ENCODE data around the gene THAP8.

THAP8 gene

GRCh38 chr19:36009220-36009619, 44.9 kb downstream of the THAP8 start:
- DNase-seq: peak; percentile 55
- in situ Hi-C loops (cut with HindIII; ENCODE audit: low pct_ligation_motif_present, low pct_unique_long_range_greater_than_20kb, low sequenced_read_pairs): no loop called here

DNA sequence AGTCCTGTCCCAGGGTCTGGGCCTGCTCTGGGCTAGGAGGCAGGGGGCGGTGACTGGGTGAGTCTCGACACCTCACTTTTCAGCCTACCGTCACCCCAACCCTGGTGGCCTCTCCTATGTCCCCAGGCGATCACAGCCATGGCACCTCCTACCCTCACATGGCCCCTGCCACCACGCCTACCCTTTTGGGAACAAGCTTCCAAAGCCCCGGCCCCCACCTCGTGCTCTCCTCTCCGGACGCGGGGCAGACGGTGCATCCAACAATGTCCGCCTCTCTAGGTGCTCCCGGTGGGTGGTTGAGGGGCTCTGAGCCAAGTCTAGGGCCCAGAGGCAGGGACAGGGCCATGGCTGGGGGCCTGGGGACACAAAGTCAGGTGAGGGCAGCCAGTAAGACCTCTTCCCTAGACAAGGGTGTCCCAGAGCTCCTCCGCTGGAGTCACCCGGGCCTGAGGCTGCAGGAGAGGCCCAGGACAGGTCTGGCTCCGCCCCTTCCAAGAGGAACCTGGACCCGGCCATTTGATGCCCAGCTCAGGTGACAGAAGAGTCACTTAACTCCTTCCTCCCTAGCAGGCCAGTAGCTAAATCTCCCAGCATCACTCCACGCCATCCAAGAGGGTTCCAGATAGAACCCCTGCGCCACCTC, 45.6 kb downstream of the THAP8 start, which contains the start of gene SYNE4:
Gene SYNE4, minus strand, starts transcription at position 478 of the 643 bp plus-strand sequence. Its CDS starts 132 bp downstream, at position 346.
- in situ Hi-C loops (cut with HindIII; ENCODE audit: low pct_ligation_motif_present, low pct_unique_long_range_greater_than_20kb, low sequenced_read_pairs): no loop called here
- no peak for DNase-seq

GRCh38 chr19:36006955-36007354, 47.1 kb downstream of the THAP8 start:
- in situ Hi-C loops (cut with HindIII; ENCODE audit: low pct_ligation_motif_present, low pct_unique_long_range_greater_than_20kb, low sequenced_read_pairs): no loop called here
- no peak for DNase-seq

DNA sequence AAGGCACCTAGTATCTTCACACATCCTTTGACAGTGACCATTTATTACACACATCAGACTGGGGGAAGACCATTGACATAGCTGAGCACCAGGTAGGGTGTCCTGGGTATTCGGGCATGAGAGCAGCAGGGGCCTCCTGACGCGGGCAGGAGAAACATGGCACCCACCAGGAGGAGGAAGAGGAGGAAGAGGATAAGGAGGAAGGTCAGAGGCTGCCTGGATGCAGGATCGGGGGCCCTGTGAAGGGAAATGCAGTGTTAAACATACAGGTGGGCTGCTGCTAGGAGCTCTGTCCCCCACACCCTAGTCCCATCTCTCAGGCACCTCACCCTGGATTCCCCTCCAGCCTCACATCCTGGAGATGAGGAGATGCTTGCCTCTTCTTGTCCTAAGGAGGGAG, 50.8 kb downstream of the THAP8 start:
- in situ Hi-C loops (cut with HindIII; ENCODE audit: low pct_ligation_motif_present, low pct_unique_long_range_greater_than_20kb, low sequenced_read_pairs): no loop called here
- no peak for DNase-seq

DNA sequence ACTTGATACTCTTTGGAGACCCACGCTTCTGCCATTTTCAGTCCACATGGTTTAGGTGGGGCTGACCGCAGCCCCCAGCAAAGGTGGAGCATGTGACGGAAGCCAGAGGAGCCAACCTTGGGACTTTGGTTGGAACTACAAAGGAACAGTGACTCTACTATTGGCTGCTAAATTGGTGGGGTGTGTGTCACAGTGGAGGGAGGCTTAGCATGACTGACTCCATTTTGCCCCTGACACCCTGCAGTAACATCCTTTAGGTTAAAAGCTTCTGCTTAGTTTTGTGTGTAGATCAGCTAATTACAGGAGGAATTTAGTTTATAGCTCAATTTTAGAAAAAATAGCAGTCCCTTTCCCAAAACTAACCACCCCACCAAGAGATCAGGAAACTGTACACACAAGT, 52.5 kb downstream of the THAP8 start:
- in situ Hi-C loops (cut with HindIII; ENCODE audit: low pct_ligation_motif_present, low pct_unique_long_range_greater_than_20kb, low sequenced_read_pairs): no loop called here
- DNase-seq: no peak

DNA sequence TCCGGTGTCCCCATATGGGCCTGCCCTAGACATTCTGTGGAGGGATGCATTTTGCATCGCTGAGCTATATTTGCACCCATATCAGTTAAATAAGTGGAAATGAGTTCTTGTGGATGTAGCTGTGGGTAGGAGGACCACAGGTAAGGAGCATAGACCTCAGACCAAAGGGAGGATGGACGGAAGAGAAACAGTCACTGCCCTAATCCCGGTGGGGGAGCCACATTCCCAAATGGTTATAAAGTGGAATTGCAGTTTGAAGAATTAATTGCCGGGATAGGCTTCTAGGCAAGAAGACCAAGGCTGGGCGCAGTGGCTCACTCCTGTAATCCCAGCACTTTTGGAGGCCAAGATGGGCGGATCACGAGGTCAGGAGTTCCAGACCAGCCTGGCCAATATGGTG, 57.3 kb downstream of the THAP8 start:
- in situ Hi-C loops (cut with HindIII; ENCODE audit: low pct_ligation_motif_present, low pct_unique_long_range_greater_than_20kb, low sequenced_read_pairs): no loop called here
- no peak for DNase-seq

DNA sequence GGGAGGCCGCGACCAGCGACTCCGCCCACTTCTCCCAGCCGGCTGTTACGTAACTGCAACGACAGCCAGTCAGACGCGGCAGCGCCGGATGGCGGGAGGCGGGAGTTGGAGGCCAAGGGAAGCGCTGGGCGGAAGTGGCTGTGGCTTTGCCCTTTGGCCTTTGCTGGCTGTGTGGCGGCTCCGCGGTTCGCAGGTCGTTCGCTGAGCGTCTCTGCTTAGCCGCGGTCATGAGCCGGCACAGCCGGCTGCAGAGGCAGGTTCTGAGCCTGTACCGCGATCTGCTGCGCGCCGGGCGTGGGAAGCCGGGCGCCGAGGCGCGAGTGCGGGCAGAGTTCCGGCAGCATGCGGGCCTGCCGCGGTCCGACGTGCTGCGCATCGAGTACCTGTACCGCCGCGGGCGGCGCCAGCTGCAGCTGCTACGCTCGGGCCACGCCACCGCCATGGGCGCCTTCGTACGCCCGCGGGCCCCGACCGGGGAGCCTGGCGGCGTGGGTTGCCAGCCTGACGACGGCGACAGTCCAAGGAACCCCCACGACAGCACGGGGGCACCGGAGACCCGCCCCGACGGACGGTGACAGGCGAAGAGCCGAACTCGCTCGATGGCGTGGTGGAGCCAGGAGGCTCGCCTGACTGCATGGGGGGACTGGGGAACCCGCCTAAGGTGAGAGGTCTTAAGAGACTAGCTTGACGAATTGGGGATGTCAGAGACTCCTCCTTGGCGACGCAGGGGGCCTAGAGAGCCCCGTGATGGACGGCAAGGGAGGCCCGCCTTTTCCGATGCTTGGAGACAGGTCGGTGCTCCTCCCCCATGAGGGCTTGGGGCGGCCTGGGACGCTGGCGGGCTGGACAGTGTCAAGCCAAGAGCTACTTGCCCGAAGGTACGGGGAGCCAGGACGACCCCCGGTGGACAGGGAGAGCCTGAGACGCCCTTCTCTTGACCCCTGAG, 58.8 kb downstream of the THAP8 start, which contains the start of gene SDHAF1:
Gene SDHAF1, plus strand, starts transcription at position 141 of the 946 bp plus-strand sequence. Its CDS starts 87 bp downstream, at position 228.
- in situ Hi-C loops (cut with HindIII; ENCODE audit: low pct_ligation_motif_present, low pct_unique_long_range_greater_than_20kb, low sequenced_read_pairs): no loop called here

GRCh38 chr19:35993923-35994598, 60.0 kb downstream of the THAP8 start:
- in situ Hi-C loops (cut with HindIII; ENCODE audit: low pct_ligation_motif_present, low pct_unique_long_range_greater_than_20kb, low sequenced_read_pairs): no loop called here
- DNase-seq: no peak

More for the DNA sequence above, 58.8 kb downstream of the THAP8 start, which contains the start of gene SDHAF1:
- peak; percentile 92 for DNase-seq

- in situ Hi-C loops (cut with HindIII; ENCODE audit: low pct_ligation_motif_present, low pct_unique_long_range_greater_than_20kb, low sequenced_read_pairs): no loop called here
These were observed 60.9 kb downstream of the THAP8 start for GRCh38 chr19:35992907-35993765.

GRCh38 chr19:35991731-35992450, 62.2 kb downstream of the THAP8 start:
- in situ Hi-C loops (cut with HindIII; ENCODE audit: low pct_ligation_motif_present, low pct_unique_long_range_greater_than_20kb, low sequenced_read_pairs): no loop called here

More at GRCh38 chr19:35992907-35993765, 60.9 kb downstream of the THAP8 start:
- no peak for DNase-seq

GRCh38 chr19:35990771-35991730, 63.0 kb downstream of the THAP8 start:
- no peak for DNase-seq
- in situ Hi-C loops (cut with HindIII; ENCODE audit: low pct_ligation_motif_present, low pct_unique_long_range_greater_than_20kb, low sequenced_read_pairs): no loop called here

More at GRCh38 chr19:35991731-35992450, 62.2 kb downstream of the THAP8 start:
- DNase-seq: no peak

GRCh38 chr19:35990156-35990555, 63.9 kb downstream of the THAP8 start:
- DNase-seq: no peak
- in situ Hi-C loops (cut with HindIII; ENCODE audit: low pct_ligation_motif_present, low pct_unique_long_range_greater_than_20kb, low sequenced_read_pairs): no loop called here

- in situ Hi-C loops (cut with HindIII; ENCODE audit: low pct_ligation_motif_present, low pct_unique_long_range_greater_than_20kb, low sequenced_read_pairs): no loop called here
- DNase-seq: no peak
These were observed 65.3 kb downstream of the THAP8 start for GRCh38 chr19:35988824-35989223.

DNA sequence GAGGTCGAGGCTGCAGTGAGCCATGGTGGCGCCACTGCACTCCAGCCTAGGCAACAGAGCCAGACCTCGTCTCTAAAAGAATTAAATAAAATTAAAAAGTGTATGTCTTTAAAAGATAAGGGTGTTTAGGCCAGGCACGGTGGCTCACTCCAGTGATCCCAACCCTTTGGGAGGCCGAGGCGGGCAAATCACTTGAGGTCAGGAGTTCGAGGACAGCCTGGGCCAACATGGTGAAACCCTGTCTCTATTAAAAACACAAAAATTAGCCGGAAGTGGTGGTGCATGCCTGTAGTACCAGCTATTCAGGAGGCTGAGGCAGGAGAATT, 66.6 kb downstream of the THAP8 start:
- DNase-seq: no peak
- in situ Hi-C loops (cut with HindIII; ENCODE audit: low pct_ligation_motif_present, low pct_unique_long_range_greater_than_20kb, low sequenced_read_pairs): no loop called here

GRCh38 chr19:35986664-35987570, 67.2 kb downstream of the THAP8 start:
- DNase-seq: no peak
- in situ Hi-C loops (cut with HindIII; ENCODE audit: low pct_ligation_motif_present, low pct_unique_long_range_greater_than_20kb, low sequenced_read_pairs): no loop called here

DNA sequence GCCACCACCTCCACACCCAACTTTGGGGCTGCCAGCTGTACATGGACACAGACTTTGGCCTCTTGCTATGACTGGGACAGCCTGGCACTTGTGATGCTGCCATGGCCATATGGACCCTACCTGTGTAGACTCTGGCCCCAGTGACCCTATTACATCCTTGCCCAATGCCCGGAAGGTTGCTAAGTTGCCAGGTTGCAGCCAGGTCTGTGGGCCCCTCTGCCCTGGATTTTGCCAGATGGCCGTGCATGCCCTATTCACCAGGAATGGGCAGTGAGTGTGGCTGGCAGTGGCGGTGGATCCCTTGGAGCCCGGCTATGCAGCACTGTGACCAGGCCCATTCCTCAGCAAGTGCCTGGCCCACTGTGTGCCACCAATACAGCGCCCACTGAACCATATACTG, 68.0 kb downstream of the THAP8 start:
- in situ Hi-C loops (cut with HindIII; ENCODE audit: low pct_ligation_motif_present, low pct_unique_long_range_greater_than_20kb, low sequenced_read_pairs): no loop called here
- DNase-seq: no peak

All from ACHN (cell line).